Uterus (tissue), 2 donors: ENCODE results near the gene PITPNM3.

Experiments used
- POLR2A ChIP-seq, 2 donors: fragments of 450-650 bp; IDR thresholded peaks; one replicate each; pipeline ENCODE4 v1.6.1; 2016; ENCODE audit warnings: antibody characterized with exemption in 2 of 2, mild to moderate bottlenecking in 1 of 2, moderate library complexity in 1 of 2
- TF ChIP-seq, protein P1 (sequence below), 4 experiments: fragments of 200-600 bp in 2 of 4; fragments of 450-650 bp in 2 of 4; sonication (generic) in 2 of 4; IDR thresholded peaks; one replicate each; pipeline ENCODE4 v1.5.1; 2016 to 2019; ENCODE audit warnings: antibody characterized with exemption in 4 of 4, mild to moderate bottlenecking in 2 of 4, moderate library complexity in 1 of 4

DNA sequence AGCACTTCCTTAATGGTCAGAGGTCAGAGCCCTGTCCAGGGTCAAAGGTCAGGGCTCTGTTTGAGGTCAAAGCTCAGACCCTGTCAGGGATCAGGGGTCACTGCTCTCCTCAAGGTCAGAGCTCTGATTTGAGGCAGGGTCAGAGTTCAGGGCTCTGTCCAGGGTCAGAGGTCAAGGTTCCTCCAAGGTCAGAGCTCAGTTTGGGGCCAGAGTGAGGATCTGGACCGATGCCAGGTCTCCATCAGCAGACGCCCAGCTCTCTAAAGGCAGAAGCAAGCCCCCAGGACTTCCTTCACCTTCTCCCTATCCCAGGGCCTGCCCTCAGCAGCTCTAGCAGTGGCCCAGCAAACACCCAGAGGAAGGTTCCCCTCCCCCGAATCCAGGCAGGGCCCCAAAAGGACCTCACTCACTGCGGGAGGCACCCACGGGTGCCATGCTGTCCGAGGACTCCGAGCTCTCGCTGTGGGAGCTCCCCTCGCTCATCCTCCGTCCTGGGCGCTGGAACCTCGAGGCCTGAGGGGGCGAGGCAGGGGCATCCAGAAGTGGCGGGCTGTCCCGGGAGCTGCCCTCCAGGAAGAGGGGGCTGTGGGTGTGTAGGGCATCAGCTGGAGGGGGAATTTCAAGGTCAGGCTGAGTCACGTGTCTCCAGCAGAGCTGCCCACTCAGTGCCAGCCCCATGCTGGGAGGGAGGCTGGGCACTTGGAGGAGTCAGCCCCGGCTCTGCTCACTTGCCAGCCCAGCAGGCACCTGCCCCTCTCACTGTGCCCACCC, 85.4 kb downstream of the PITPNM3 start:
- TF ChIP-seq, protein P1, sequence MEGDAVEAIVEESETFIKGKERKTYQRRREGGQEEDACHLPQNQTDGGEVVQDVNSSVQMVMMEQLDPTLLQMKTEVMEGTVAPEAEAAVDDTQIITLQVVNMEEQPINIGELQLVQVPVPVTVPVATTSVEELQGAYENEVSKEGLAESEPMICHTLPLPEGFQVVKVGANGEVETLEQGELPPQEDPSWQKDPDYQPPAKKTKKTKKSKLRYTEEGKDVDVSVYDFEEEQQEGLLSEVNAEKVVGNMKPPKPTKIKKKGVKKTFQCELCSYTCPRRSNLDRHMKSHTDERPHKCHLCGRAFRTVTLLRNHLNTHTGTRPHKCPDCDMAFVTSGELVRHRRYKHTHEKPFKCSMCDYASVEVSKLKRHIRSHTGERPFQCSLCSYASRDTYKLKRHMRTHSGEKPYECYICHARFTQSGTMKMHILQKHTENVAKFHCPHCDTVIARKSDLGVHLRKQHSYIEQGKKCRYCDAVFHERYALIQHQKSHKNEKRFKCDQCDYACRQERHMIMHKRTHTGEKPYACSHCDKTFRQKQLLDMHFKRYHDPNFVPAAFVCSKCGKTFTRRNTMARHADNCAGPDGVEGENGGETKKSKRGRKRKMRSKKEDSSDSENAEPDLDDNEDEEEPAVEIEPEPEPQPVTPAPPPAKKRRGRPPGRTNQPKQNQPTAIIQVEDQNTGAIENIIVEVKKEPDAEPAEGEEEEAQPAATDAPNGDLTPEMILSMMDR (IDR thresholded peaks at IDR 0.05): no peak
- no peak for TF ChIP-seq POLR2A (IDR thresholded peaks at IDR 0.05)
